Duodenal mucosa (tissue), 2 donors: ENCODE measurements around the gene MRGPRX4.
"Not testable (repeated sequence)": the region's sequence is repeated elsewhere in the genome, so short reads cannot be mapped to it uniquely, and the experiment has no call there.

Source experiments
- H3K27ac ChIP-seq: one replicate; pipeline ENCODE4 v1.7.0; 2013; ENCODE audit warnings: low read depth, low read length
- H3K27me3 ChIP-seq, 2 donors: one replicate each; pipeline ENCODE4 v1.7.0; 2013; ENCODE audit warnings: low read length in 2 of 2, control low read depth in 1 of 2; ENCODE audit not compliant: insufficient read depth in 2 of 2, control insufficient read depth in 1 of 2
- H3K36me3 ChIP-seq, 2 donors: one replicate each; pipeline ENCODE4 v1.7.0; 2013; ENCODE audit warnings: low read length in 2 of 2, control low read depth in 1 of 2; ENCODE audit not compliant: insufficient read depth in 2 of 2, control insufficient read depth in 1 of 2
- H3K4me1 ChIP-seq, 2 donors: one replicate each; pipeline ENCODE4 v1.7.0; 2013; ENCODE audit warnings: low read length in 2 of 2, control low read depth in 1 of 2; ENCODE audit not compliant: insufficient read depth in 2 of 2, control insufficient read depth in 1 of 2
- H3K4me3 ChIP-seq, 2 donors: one replicate each; pipeline ENCODE4 v1.7.0; 2013; ENCODE audit warnings: low read length in 2 of 2, low read depth in 1 of 2
- H3K9ac ChIP-seq, 2 donors: one replicate each; pipeline ENCODE4 v1.7.0; 2013; ENCODE audit warnings: low read length in 2 of 2, low read depth in 1 of 2
- H3K9me3 ChIP-seq, 2 donors: one replicate each; pipeline ENCODE4 v1.7.0; 2013; ENCODE audit warnings: low read length in 2 of 2, control low read depth in 1 of 2; ENCODE audit not compliant: control insufficient read depth in 1 of 2

The MRGPRX4 gene

DNA sequence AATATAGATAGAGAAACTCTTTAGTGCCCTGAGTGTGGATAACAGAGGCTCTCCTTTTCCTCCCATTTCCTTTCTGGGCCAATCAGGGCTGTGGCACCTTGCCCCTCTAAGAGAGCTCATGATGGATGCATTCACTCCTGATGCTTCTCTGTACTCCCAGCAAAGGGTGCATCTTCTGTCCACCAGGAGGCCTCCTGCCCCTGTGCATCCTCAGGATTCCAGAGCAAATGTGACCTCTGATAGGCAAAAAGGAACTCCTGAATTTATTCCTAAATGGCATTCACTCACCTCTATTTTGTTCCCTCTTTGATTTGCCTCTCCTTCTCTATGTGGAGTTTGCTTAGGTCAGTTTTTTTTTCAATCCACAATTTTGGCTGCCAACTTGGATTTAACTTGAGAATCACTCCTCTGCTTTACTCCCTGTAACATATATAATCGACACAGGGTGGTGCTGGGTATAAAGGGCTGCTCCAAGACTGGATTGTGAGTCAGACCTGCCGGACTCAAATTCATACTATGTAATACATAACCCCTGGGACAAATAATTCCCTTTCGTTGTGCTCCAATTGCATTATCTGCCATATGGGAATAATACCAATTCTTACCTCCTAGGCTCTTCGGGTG is 1.1 kb upstream of the MRGPRX4 start:
- Histone ChIP-seq H3K9me3 (no peaks in the 10 kb centered on the region), H3K4me1 (no peaks in the 10 kb centered on the region), H3K4me3 (no peak overlapping the region), H3K27me3 (peaks cover 0 to 6% of the 10 kb centered on the region in 2 donors), H3K9ac (no peak overlapping the region), H3K36me3 (no peaks in the 10 kb centered on the region), H3K27ac (no peak overlapping the region)

DNA sequence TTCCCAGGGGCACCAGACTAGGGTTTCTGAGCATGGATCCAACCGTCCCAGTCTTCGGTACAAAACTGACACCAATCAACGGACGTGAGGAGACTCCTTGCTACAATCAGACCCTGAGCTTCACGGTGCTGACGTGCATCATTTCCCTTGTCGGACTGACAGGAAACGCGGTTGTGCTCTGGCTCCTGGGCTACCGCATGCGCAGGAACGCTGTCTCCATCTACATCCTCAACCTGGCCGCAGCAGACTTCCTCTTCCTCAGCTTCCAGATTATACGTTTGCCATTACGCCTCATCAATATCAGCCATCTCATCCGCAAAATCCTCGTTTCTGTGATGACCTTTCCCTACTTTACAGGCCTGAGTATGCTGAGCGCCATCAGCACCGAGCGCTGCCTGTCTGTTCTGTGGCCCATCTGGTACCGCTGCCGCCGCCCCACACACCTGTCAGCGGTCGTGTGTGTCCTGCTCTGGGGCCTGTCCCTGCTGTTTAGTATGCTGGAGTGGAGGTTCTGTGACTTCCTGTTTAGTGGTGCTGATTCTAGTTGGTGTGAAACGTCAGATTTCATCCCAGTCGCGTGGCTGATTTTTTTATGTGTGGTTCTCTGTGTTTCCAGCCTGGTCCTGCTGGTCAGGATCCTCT is 709 bp downstream of the MRGPRX4 start:
- no peaks in the 10 kb centered on the region for H3K9me3 ChIP-seq
- H3K36me3 ChIP-seq = no peaks in the 10 kb centered on the region
- peaks cover 0 to 12% of the 10 kb centered on the region in 2 donors for H3K27me3 ChIP-seq
- H3K4me1 ChIP-seq = no peaks in the 10 kb centered on the region
- H3K27ac ChIP-seq = no peak overlapping the region
- no peak overlapping the region for H3K9ac ChIP-seq
- H3K4me3 ChIP-seq = no peak overlapping the region

- H3K36me3 ChIP-seq = no peaks in the 10 kb centered on the region
These were observed 16.2 kb downstream of the MRGPRX4 start for GRCh38 chr11:18188796-18189195.

DNA sequence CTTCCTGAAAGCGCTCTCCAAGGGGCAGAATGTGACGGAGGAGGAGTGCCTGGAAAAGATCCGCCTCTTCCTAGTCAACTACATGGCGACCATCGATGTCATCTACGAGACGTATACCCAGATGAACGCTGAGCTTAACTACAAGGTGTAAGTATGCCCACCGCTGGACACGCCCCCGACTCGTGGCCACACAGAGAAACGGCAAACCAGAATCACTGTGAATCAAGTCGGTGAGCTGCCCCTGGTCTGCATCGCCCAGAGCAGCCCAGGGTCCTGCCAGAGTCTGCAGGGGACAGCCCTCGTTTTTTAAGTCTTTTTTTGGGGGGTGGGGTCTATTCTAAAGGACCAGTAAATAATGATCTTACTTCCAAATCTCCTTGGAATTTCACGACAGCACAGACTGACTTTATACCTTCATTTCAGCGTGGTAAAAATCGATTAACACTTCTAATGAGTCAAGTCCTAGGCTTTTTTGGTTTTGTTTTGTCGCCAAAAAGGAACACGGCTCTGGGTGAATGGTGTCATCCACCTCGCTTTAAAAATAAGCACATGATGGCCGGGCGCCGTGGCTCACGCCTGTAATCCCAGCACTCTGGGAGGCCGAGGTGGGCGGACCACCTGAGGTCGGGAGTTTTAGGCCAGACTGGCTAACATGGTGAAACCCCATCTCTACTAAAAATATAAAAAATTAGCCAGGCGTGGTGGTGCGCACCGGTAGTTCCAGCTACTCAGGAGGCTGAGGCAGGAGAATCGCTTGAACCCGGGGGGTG is 17.0 kb downstream of the MRGPRX4 start:
- not testable (repeated sequence) for H3K27me3 ChIP-seq, H3K27ac ChIP-seq, H3K9ac ChIP-seq, H3K36me3 ChIP-seq, H3K9me3 ChIP-seq, H3K4me1 ChIP-seq, H3K4me3 ChIP-seq

More at GRCh38 chr11:18188796-18189195, 16.2 kb downstream of the MRGPRX4 start:
- no peaks in the 10 kb centered on the region for H3K4me1 ChIP-seq
- H3K4me3 ChIP-seq = no peak overlapping the region
- H3K27me3 ChIP-seq = no peaks in the 10 kb centered on the region
- no peaks in the 10 kb centered on the region for H3K9me3 ChIP-seq
- H3K9ac ChIP-seq = no peak overlapping the region
- no peak overlapping the region for H3K27ac ChIP-seq

DNA sequence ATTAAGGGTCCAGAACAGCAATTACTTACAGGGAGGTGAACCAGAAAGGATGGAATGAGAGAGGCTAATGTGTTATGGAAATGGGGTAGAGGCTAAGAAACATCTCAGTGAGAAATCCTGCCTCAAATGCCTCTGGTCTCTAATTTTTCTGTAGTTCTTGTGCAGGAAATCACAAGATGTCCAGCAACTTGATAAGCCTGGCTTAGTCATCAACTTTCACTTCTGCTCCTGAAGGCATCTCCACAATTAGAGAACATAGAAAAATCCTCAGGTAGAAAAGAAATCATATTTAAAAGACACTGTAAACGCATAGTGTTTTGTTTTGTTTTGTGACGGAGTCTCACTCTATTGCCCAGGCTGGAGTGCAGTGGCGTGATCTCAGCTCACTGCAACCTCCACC is 18.7 kb downstream of the MRGPRX4 start:
- Histone ChIP-seq H3K27me3 (no peaks in the 10 kb centered on the region), H3K36me3 (no peaks in the 10 kb centered on the region), H3K4me3 (no peak overlapping the region), H3K27ac (no peak overlapping the region), H3K9me3 (no peaks in the 10 kb centered on the region), H3K4me1 (no peaks in the 10 kb centered on the region), H3K9ac (no peak overlapping the region)

DNA sequence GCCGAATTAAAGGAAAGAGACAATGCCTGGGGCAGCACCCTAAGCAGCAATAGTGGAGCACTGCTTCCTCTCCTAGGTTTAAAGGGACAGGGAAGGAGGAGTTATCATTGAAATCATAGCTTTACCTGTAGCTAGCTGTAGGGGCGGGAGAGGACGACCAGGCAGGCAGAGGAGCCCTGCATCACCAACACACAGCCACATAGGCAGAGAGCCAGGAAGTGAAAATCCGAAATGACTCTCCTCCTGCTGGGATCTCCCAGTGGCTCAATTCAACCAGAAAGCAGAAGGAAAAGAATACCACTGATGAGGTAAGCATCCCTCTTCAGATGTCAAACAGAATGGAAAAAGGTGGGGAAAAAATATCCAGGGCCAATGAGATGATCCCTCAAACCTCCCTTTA is 20.4 kb downstream of the MRGPRX4 start:
- no peaks in the 10 kb centered on the region for H3K36me3 ChIP-seq
- H3K4me1 ChIP-seq = no peaks in the 10 kb centered on the region
- H3K9ac ChIP-seq = no peak overlapping the region
- H3K27ac ChIP-seq = no peak overlapping the region
- no peaks in the 10 kb centered on the region for H3K9me3 ChIP-seq
- H3K4me3 ChIP-seq = no peak overlapping the region
- no peaks in the 10 kb centered on the region for H3K27me3 ChIP-seq

- Histone ChIP-seq H3K9me3 (no peaks in the 10 kb centered on the region), H3K4me1 (no peaks in the 10 kb centered on the region), H3K36me3 (no peaks in the 10 kb centered on the region), H3K9ac (no peak overlapping the region), H3K27ac (no peak overlapping the region), H3K27me3 (no peaks in the 10 kb centered on the region), H3K4me3 (no peak overlapping the region)
These were observed 23.9 kb downstream of the MRGPRX4 start for GRCh38 chr11:18196532-18196931.

GRCh38 chr11:18197738-18198137 is 25.1 kb downstream of the MRGPRX4 start:
- not testable (repeated sequence) for H3K4me1 ChIP-seq, H3K36me3 ChIP-seq, H3K27ac ChIP-seq, H3K27me3 ChIP-seq, H3K9ac ChIP-seq, H3K9me3 ChIP-seq, H3K4me3 ChIP-seq

- H3K9me3 ChIP-seq = no peaks in the 10 kb centered on the region
- no peak overlapping the region for H3K4me3 ChIP-seq
- H3K9ac ChIP-seq = no peak overlapping the region
- H3K27ac ChIP-seq = no peak overlapping the region
- no peaks in the 10 kb centered on the region for H3K36me3 ChIP-seq
- no peaks in the 10 kb centered on the region for H3K4me1 ChIP-seq
- no peaks in the 10 kb centered on the region for H3K27me3 ChIP-seq
These were observed 31.1 kb downstream of the MRGPRX4 start for GRCh38 chr11:18203723-18204122.

DNA sequence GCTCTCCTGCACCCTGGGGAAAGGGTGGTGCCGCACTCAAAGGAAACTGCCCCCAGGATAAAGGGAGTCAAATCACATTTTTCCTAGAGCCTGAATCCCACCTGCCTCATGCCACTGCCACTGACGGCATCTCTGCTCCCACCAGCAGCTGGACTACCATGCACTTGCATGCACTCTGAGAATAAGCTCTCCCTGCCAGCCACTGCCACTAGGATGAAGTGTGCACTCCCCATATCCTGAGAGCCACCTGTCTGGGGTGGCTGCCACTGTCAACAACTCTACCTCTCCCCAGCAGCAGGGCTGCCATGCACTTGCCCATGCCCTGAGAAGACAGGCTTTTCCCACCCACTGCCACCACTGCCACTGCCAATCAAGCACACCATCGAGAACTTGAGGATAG is 31.6 kb downstream of the MRGPRX4 start:
- Histone ChIP-seq H3K27ac (no peak overlapping the region), H3K9me3 (no peaks in the 10 kb centered on the region), H3K36me3 (no peaks in the 10 kb centered on the region), H3K9ac (no peak overlapping the region), H3K27me3 (no peaks in the 10 kb centered on the region), H3K4me3 (no peak overlapping the region), H3K4me1 (no peaks in the 10 kb centered on the region)
